HUES6 (cell line): ENCODE results near the gene GPR158.
"Not testable (repeated sequence)": the region's sequence is repeated elsewhere in the genome, so short reads cannot be mapped to it uniquely, and the experiment has no call there.

Experiments
- H3K27ac ChIP-seq: 2 replicates; pipeline ENCODE4 v1.7.0; 2013; ENCODE audit warnings: low read depth, mild to moderate bottlenecking, low read length, inconsistent platforms
- H3K27me3 ChIP-seq: 2 replicates; pipeline ENCODE4 v1.6.1; 2013; ENCODE audit warnings: low read length; ENCODE audit not compliant: control insufficient read depth, insufficient read depth
- H3K36me3 ChIP-seq: 2 replicates; pipeline ENCODE4 v1.6.1; 2013; ENCODE audit warnings: low read length; ENCODE audit not compliant: control insufficient read depth, insufficient read depth
- H3K4me1 ChIP-seq: 2 replicates; pipeline ENCODE4 v1.6.1; 2013; ENCODE audit warnings: low read length; ENCODE audit not compliant: control insufficient read depth, insufficient read depth
- H3K4me3 ChIP-seq: 2 replicates; pipeline ENCODE4 v1.5.1; 2013; ENCODE audit warnings: low read depth, low read length
- H3K9ac ChIP-seq: one replicate; pipeline ENCODE4 v1.6.1; 2013; ENCODE audit warnings: mild to moderate bottlenecking, low read length
- H3K9me3 ChIP-seq: 2 replicates; pipeline ENCODE4 v1.6.1; 2013; ENCODE audit warnings: low read depth, low read length; ENCODE audit not compliant: control insufficient read depth, insufficient read depth

Gene GPR158

DNA sequence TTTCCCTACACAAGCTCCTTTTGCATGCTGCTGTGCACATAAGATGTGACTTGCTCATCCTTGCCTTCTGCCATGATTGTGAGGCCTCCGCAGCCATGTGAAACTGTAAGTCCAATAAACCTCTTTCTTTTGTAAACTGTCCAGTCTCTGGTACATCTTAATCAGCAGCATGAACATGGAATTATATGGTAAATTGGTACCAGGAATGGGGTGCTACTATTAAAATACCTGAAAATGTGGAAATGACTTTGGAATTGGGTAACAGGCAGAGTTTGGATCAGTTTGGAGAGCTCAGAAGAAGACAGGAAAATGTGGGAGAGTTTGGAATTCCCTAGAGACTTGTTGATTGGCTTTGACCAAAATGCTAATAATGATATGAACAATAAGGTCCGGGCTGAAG is 181.8 kb downstream of the GPR158 start:
- Histone ChIP-seq H3K27ac (no peak overlapping the region), H3K9me3 (peaks cover 34% of the 10 kb centered on the region), H3K4me3 (no peak overlapping the region), H3K36me3 (no peaks in the 10 kb centered on the region), H3K9ac (no peak overlapping the region), H3K27me3 (no peaks in the 10 kb centered on the region), H3K4me1 (no peaks in the 10 kb centered on the region)

DNA sequence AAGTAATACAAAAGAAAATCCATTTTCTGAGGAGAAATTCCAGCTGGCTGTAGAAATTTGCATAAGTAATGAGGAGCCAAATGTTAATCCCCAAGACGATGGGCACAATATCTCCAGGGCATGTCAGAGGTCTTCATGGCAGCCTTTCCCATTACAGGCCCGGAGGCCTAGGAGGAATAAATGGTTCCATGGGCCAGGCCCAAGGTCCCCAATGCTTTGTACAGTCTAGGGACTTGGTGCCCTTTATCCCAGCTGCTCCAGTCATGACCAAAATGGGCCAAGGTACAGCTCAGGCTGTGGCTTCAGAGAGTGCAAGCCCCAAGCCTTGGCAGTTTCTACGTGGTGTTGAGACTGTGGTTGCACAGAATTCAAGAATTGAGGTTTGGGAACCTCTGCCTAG is 182.5 kb downstream of the GPR158 start:
- H3K27me3 ChIP-seq = no peaks in the 10 kb centered on the region
- no peaks in the 10 kb centered on the region for H3K36me3 ChIP-seq
- peaks cover 34% of the 10 kb centered on the region for H3K9me3 ChIP-seq
- no peak overlapping the region for H3K9ac ChIP-seq
- H3K4me3 ChIP-seq = no peak overlapping the region
- no peaks in the 10 kb centered on the region for H3K4me1 ChIP-seq
- no peak overlapping the region for H3K27ac ChIP-seq

DNA sequence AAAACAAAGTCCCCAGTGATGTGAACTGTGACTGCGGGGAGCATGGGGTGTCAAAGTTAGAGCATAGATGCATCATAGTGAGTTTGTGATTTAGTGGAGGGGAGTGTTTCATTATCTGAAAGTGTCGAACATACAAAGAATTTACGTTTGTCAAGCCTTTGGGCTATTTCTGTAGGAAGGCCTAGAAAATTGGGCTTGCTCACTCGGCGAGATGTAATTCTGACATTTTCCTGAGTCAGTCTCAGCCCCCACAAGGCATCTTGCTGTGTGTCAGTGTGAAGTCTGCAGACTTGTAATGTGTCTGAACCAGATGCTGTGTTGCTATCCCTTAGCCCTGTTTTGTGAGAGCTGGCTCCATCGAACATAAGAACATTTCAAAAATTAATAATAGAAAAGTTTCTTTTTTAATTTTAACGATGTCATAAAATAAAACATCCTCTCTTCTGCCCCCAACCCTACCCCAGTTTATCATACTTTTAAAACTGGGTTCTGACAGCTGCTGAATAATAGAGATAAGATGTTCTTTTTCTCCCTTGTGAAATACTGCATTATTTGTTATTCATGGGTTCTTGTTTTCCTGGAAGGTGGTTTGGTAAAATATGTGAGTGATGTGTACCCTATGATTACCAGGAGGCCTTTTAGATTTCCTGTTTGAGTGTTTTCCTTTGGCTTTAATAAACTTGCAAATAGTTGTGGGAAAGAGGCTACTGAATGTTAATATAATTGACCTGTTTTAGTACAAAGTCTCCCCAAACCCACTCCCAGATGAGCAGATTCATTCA is 207.4 kb downstream of the GPR158 start:
- peaks cover 5% of the 10 kb centered on the region; the same call in 1 of the 2 replicates for H3K4me1 ChIP-seq
- no peak overlapping the region for H3K4me3 ChIP-seq
- H3K9me3 ChIP-seq = peaks cover 4% of the 10 kb centered on the region; the same call in 1 of the 2 replicates
- H3K36me3 ChIP-seq = no peaks in the 10 kb centered on the region
- no peak overlapping the region for H3K27ac ChIP-seq
- no peak overlapping the region for H3K9ac ChIP-seq
- no peaks in the 10 kb centered on the region for H3K27me3 ChIP-seq

DNA sequence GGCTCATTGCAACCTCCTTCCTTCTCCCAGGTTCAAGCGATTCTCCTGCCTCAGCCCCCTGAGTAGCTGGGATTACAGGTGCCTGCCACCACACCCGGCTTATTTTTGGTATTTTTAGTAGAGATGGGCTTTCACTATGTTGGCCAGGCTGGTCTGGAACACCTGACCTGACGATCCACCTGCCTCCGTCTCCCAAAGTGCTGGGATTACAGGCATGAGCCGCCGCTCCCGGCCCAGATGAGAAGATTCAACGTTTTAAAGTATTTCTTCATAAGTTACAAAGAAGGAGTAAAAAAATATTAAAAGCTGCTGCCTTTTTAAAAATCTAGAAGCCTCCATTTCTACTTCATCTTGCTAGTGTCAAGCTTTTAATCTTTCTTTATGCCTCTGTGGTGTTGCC is 208.1 kb downstream of the GPR158 start:
- H3K4me3 ChIP-seq, H3K27ac ChIP-seq, H3K36me3 ChIP-seq, H3K9me3 ChIP-seq, H3K27me3 ChIP-seq, H3K4me1 ChIP-seq, H3K9ac ChIP-seq: not testable (repeated sequence)

DNA sequence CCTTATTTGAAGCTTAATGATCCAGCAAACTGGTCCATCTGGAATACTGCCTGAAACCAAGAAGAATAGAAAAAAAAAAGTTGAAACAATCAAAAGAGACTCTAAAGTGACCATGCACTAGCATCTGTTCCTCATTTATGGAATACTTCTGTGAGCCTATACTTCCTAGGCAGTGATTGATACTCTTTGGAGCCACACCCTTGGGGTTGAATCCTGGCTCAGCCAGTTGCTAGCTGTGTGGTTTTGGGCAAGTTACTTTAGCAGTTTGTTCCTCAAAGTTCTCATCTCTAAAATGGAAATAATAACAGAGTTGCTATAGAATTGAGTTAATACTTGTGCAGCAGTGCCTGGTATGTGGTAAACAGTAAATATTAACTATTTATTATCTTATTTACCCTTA is 208.9 kb downstream of the GPR158 start:
- Histone ChIP-seq H3K4me3 (no peak overlapping the region), H3K36me3 (no peaks in the 10 kb centered on the region), H3K27ac (no peak overlapping the region), H3K4me1 (peaks cover 5% of the 10 kb centered on the region; the same call in 1 of the 2 replicates), H3K9ac (no peak overlapping the region), H3K27me3 (no peaks in the 10 kb centered on the region), H3K9me3 (peaks cover 11% of the 10 kb centered on the region)

DNA sequence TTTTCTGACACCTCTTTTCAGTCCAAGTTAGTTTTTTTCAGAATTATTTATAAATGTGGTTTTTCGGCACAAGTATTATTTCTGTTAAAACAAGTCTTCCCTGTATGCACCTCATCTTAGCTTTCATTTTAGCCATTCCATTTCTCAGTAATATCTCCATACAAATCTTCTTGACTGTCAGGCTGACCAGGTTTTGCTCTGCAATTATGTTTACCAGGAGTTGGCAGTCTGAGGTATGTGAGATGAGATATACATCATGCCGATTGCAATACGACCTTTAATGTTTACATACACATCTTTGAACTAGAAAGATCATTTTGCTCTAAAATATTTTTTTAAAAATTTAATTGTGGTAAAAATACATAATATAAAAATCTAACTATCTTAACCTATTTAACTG is 209.8 kb downstream of the GPR158 start:
- H3K4me3 ChIP-seq = no peak overlapping the region
- H3K27me3 ChIP-seq = no peaks in the 10 kb centered on the region
- H3K9me3 ChIP-seq = peaks cover 20% of the 10 kb centered on the region
- no peak overlapping the region for H3K9ac ChIP-seq
- H3K36me3 ChIP-seq = no peaks in the 10 kb centered on the region
- no peak overlapping the region for H3K27ac ChIP-seq
- H3K4me1 ChIP-seq = peaks cover 5% of the 10 kb centered on the region; the same call in 1 of the 2 replicates

DNA sequence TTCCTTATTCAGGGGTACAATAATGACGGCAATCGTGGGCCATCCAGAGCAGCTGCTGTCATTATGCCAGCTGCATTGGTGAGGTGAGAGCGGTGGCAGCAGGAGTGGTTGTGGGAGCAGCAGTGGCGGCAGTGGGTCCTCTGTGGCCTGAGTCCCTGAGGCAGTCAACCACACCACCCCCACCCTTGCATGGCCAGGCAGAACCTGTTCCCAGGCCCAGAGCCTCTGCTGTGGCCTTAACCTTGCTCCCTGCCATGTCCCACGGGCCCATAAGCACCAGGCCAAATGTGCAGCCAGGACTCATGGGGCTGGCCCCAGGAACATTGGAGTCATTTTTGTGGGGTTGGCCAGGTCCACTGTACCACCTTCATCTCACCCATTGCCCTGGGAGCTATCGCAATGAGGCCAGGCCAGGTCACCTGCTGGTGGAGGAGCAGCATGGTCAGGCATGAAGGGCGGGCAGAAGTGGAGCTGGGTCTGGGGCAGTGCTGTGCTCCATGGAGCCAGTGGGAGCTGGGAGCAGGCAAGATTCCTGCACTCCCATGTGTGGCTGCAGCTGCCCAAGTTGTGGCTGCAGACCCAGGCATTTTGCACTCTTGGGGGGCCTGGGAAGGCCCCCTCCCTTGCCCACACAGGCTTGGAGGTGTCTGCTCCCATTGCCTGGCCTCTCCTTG is 213.5 kb downstream of the GPR158 start:
- peaks cover 2% of the 10 kb centered on the region; the same call in 1 of the 2 replicates for H3K4me1 ChIP-seq
- no peaks in the 10 kb centered on the region for H3K36me3 ChIP-seq
- no peaks in the 10 kb centered on the region for H3K27me3 ChIP-seq
- H3K27ac ChIP-seq = no peak overlapping the region
- peaks cover 45% of the 10 kb centered on the region for H3K9me3 ChIP-seq
- H3K4me3 ChIP-seq = no peak overlapping the region
- H3K9ac ChIP-seq = no peak overlapping the region

DNA sequence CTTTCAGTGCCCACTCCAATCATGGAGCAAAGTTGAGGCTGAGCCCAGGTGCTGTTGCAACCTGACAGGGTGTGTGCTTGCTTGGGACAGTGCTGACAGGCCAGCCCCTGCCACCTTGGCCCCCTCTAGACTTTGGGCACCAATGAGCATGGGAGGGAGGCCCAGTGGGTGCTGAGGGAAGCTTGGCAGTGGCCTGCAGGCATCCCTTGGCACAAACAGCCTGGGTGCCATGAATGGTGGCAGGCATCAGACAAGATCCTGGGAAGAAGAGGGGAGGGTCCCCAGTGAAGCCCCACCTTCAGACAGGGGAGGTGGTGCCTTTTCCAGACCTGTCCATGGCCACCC is 214.0 kb downstream of the GPR158 start:
- Histone ChIP-seq H3K36me3 (no peaks in the 10 kb centered on the region), H3K9me3 (peaks cover 45% of the 10 kb centered on the region), H3K27ac (no peak overlapping the region), H3K4me3 (no peak overlapping the region), H3K9ac (no peak overlapping the region), H3K4me1 (no peaks in the 10 kb centered on the region), H3K27me3 (no peaks in the 10 kb centered on the region)

DNA sequence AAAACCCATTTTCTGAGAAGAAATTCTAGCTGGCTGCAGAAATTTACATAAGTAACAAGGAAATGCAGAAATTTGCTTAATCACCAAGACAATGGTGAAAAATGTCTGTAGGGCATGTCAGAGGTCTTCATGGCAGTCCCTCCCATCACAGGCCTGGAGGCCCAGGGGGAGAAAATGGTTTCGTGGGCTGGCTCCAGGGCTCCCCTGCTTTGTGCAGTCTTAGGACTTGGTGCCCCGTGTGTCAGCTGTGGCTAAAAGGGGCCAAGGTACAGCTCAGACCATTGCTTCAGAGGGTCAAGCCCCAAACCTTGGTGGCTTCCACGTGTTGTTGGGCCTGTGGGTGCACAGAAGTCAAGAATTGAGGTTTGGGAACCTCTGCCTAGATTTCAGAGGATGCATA is 215.9 kb downstream of the GPR158 start:
- Histone ChIP-seq H3K27ac (no peak overlapping the region), H3K36me3 (no peaks in the 10 kb centered on the region), H3K27me3 (no peaks in the 10 kb centered on the region), H3K9me3 (peaks cover 45% of the 10 kb centered on the region), H3K4me1 (no peaks in the 10 kb centered on the region), H3K9ac (no peak overlapping the region), H3K4me3 (no peak overlapping the region)

DNA sequence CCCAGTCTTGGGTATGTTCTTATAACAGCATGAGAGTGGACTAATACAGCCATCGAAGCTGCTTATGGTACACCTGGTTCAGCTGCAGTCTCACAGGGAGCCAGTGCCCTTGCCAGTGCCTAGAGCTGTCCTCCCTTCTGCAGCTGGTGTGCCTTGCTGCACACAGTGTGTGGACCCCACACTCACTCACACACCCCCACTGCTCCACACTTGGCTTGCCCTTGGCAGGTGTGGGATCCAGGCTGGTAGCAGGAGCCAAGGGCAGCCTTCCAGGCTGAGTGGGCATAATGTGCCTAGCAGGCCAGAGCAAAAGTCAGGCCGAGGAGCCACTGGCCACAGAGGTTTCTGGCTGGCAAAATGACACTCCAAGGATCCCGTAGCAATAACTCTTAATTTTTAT is 217.3 kb downstream of the GPR158 start:
- Histone ChIP-seq H3K27ac (no peak overlapping the region), H3K27me3 (no peaks in the 10 kb centered on the region), H3K4me1 (no peaks in the 10 kb centered on the region)

DNA sequence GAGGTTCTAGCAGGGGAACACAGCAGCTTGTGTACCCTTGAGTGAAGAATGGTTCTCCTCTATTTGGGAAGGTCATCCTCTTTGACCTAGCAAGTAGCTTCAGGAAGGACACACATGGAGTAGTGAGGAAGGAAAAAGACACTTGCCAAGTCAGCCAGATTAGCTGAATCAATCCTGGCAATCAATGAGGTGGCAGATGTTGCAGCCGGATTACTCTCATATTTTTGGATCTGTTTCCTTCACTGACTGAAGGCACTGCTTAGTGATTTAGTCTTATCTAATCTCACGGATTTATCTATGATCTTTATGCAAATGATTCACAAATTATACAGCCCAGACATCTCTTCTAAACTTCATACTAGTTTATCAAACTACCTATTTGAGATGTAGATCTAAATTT is 218.8 kb downstream of the GPR158 start:
- Histone ChIP-seq H3K9ac (no peak overlapping the region), H3K36me3 (no peaks in the 10 kb centered on the region), H3K4me1 (no peaks in the 10 kb centered on the region), H3K4me3 (no peak overlapping the region), H3K27ac (no peak overlapping the region), H3K27me3 (no peaks in the 10 kb centered on the region), H3K9me3 (peaks cover 34% of the 10 kb centered on the region)

More for the DNA sequence above, 217.3 kb downstream of the GPR158 start:
- no peak overlapping the region for H3K4me3 ChIP-seq
- no peak overlapping the region for H3K9ac ChIP-seq
- H3K36me3 ChIP-seq = no peaks in the 10 kb centered on the region
- H3K9me3 ChIP-seq = peaks cover 41% of the 10 kb centered on the region
